Panc1 (cell line): ENCODE measurements around the gene GPR152. TPM values are rescaled to one million over a fixed set of nuclear protein-coding genes. Genes with fewer than 3 reads are reported as not detected.

Experiments
- ATAC-seq: fragments of 200-7000 bp; cut with Tn5 transposase; 2 replicates; pipeline ENCODE4 v1.9.1; 2020; ENCODE audit warnings: mild to moderate bottlenecking, moderate library complexity
- BruUV-seq: library from RNA; stranded (reverse); fragments of 400-500 nt; replicated peaks from 2 replicates; lab custom pipeline; 2021; lab: Mats Ljungman, UMichigan
- CTCF ChIA-PET: fragments of 300-600 bp; sonication (Branson Sonifier 250); formaldehyde crosslinking; loops from one replicate; lab custom pipeline; 2022; ENCODE audit warnings: antibody characterized with exemption; lab: Charles Lee
- POLR2A ChIA-PET: fragments of 300-600 bp; sonication (Branson Sonifier 250); formaldehyde crosslinking; loops from one replicate; lab custom pipeline; 2022; ENCODE audit warnings: antibody characterized with exemption; lab: Charles Lee
- DNase-seq: peaks from one replicate; pipeline ENCODE4 v3.0.0-alpha.2; 2010; ENCODE audit warnings: low read depth, low spot score
- H3K27ac ChIP-seq: 2 replicates; pipeline ENCODE4 v1.5.1; 2011; ENCODE audit warnings: mild to moderate bottlenecking, low read length, inconsistent platforms
- H3K27me3 ChIP-seq: fragments of 200-500 bp; sonication (Bioruptor generic); 2 replicates; pipeline ENCODE4 v1.6.0; 2014; ENCODE audit warnings: low read length, inconsistent platforms; ENCODE audit not compliant: control insufficient read depth, insufficient read depth
- H3K36me3 ChIP-seq: fragments of 200-500 bp; sonication (Bioruptor generic); 2 replicates; pipeline ENCODE4 v1.5.1; 2014; ENCODE audit warnings: inconsistent platforms, mild to moderate bottlenecking, low read length, moderate library complexity; ENCODE audit not compliant: control insufficient read depth, insufficient read depth
- H3K4me1 ChIP-seq: 2 replicates; pipeline ENCODE4 v1.5.1; 2011; ENCODE audit warnings: inconsistent platforms, mild to moderate bottlenecking, low read length, moderate library complexity; ENCODE audit not compliant: control insufficient read depth, insufficient read depth
- H3K4me3 ChIP-seq, 2 experiments: 2 replicates each; pipeline ENCODE4 v1.5.1; 2011 to 2012; ENCODE audit warnings: low read depth in 2 of 2, low read length in 2 of 2, mild to moderate bottlenecking in 2 of 2, inconsistent platforms in 1 of 2, moderate library complexity in 1 of 2
- H3K9me3 ChIP-seq: fragments of 200-500 bp; sonication (Bioruptor generic); 2 replicates; pipeline ENCODE4 v1.5.1; 2014; ENCODE audit warnings: low read depth, mild to moderate bottlenecking, inconsistent platforms, low read length, moderate library complexity; ENCODE audit not compliant: control insufficient read depth, insufficient read depth
- POLR2AphosphoS5 ChIP-seq: IDR thresholded peaks from 2 replicates; pipeline ENCODE4 v1.6.1; 2012; ENCODE audit warnings: mild to moderate bottlenecking, low read depth, low read length, moderate library complexity
- SIN3A ChIP-seq: IDR thresholded peaks from 2 replicates; pipeline ENCODE4 v1.6.1; 2012; ENCODE audit warnings: low read depth, mild to moderate bottlenecking, low read length, moderate library complexity, borderline replicate concordance; ENCODE audit not compliant: insufficient read depth
- TCF7L2 ChIP-seq: IDR thresholded peaks from 2 replicates; pipeline ENCODE4 v1.6.1; 2011; ENCODE audit warnings: mild to moderate bottlenecking, low read depth, low read length, inconsistent platforms
- in situ Hi-C: cut with HindIII; loops from 2 replicates; pipeline ENCODE4 v1.10.0; 2016; ENCODE audit warnings: low sequenced_read_pairs, low pct_unique_long_range_greater_than_20kb
- intact Hi-C: fragments of 100-400 bp; cut with micrococcal nuclease; formaldehyde crosslinking; loops from one replicate; pipeline ENCODE4 v1.10.0; 2022; ENCODE audit not compliant: unreplicated experiment
- total RNA-seq: library from RNA; stranded (reverse); gene quantifications from one replicate; pipeline ENCODE4 v1.2.1, GENCODE V29; 2021; ENCODE audit not compliant: unreplicated experiment
- TF ChIP-seq, protein P1 (sequence below): fragments of 450-650 bp; IDR thresholded peaks from 2 replicates; pipeline ENCODE4 v1.5.1; 2017; ENCODE audit warnings: mild to moderate bottlenecking
- TF ChIP-seq, protein P2 (sequence below), 2 experiments: IDR thresholded peaks; 2 replicates each; pipeline ENCODE4 v1.6.1; 2011 to 2012; ENCODE audit warnings: low read depth in 2 of 2, control low read depth in 1 of 2, low read length in 1 of 2, mild to moderate bottlenecking in 1 of 2, moderate library complexity in 1 of 2; ENCODE audit not compliant: insufficient read depth in 1 of 2

GPR152 gene
- total RNA-seq, 1 experiment from 2014 or later: not detected

DNA sequence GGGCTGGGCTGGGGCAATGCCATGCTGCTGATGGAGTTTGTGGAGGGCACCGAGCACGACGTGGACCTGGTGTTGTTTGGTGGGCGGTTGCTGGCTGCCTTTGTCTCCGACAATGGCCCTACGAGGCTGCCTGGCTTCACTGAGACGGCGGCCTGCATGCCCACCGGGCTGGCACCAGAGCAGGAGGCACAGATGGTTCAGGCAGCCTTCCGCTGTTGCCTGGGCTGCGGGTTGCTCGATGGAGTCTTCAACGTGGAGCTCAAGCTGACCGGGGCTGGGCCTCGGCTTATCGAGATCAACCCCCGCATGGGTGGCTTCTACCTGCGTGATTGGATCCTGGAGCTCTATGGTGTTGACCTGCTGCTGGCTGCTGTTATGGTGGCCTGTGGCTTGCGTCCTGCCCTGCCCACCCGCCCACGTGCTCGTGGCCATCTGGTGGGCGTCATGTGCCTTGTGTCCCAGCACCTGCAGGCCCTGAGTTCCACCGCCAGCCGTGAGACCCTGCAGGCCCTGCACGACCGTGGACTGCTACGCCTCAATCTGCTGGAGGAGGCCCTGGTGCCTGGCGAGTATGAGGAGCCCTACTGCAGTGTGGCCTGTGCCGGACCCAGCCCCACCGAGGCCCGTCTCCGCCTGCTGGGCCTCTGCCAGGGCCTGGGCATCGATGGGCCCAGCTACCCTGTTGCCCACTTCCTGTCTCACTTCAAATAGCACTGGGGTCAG is 28.5 kb downstream of the GPR152 start:
- no peaks in the 10 kb centered on the region for H3K9me3 ChIP-seq
- intact Hi-C loops: no loop called here
- no peaks in the 10 kb centered on the region; the same call in 1 of the 2 replicates for H3K36me3 ChIP-seq
- in situ Hi-C loops: no loop called here
- no peak for DNase-seq
- no peak overlapping the region for H3K27ac ChIP-seq
- H3K4me3 ChIP-seq: no peak overlapping the region
- TF ChIP-seq, protein P1, sequence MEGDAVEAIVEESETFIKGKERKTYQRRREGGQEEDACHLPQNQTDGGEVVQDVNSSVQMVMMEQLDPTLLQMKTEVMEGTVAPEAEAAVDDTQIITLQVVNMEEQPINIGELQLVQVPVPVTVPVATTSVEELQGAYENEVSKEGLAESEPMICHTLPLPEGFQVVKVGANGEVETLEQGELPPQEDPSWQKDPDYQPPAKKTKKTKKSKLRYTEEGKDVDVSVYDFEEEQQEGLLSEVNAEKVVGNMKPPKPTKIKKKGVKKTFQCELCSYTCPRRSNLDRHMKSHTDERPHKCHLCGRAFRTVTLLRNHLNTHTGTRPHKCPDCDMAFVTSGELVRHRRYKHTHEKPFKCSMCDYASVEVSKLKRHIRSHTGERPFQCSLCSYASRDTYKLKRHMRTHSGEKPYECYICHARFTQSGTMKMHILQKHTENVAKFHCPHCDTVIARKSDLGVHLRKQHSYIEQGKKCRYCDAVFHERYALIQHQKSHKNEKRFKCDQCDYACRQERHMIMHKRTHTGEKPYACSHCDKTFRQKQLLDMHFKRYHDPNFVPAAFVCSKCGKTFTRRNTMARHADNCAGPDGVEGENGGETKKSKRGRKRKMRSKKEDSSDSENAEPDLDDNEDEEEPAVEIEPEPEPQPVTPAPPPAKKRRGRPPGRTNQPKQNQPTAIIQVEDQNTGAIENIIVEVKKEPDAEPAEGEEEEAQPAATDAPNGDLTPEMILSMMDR: no peak
- TF ChIP-seq SIN3A (no peak), POLR2AphosphoS5 (no peak), TCF7L2 (no peak)
- TF ChIP-seq, protein P2, sequence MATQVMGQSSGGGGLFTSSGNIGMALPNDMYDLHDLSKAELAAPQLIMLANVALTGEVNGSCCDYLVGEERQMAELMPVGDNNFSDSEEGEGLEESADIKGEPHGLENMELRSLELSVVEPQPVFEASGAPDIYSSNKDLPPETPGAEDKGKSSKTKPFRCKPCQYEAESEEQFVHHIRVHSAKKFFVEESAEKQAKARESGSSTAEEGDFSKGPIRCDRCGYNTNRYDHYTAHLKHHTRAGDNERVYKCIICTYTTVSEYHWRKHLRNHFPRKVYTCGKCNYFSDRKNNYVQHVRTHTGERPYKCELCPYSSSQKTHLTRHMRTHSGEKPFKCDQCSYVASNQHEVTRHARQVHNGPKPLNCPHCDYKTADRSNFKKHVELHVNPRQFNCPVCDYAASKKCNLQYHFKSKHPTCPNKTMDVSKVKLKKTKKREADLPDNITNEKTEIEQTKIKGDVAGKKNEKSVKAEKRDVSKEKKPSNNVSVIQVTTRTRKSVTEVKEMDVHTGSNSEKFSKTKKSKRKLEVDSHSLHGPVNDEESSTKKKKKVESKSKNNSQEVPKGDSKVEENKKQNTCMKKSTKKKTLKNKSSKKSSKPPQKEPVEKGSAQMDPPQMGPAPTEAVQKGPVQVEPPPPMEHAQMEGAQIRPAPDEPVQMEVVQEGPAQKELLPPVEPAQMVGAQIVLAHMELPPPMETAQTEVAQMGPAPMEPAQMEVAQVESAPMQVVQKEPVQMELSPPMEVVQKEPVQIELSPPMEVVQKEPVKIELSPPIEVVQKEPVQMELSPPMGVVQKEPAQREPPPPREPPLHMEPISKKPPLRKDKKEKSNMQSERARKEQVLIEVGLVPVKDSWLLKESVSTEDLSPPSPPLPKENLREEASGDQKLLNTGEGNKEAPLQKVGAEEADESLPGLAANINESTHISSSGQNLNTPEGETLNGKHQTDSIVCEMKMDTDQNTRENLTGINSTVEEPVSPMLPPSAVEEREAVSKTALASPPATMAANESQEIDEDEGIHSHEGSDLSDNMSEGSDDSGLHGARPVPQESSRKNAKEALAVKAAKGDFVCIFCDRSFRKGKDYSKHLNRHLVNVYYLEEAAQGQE (IDR thresholded peaks at IDR 0.05; ENCODE audit: insufficient read depth in 1 of 2, low read depth in 2 of 2, low read length in 1 of 2): no peak
- POLR2A ChIA-PET: interaction anchor here (0.7 to 1.1 kb wide), 2 partner anchors 23 to 719 kb away, joined by 5 to 6 read pairs; partner anchors contain the start of gene PPP1CA
- CTCF ChIA-PET: interaction anchor here (1.1 kb wide), 1 partner anchor 23 kb away, joined by 3 read pairs; no protein-coding TSS in a partner anchor
- no peak for ATAC-seq
- BruUV-seq: no TSS peak
- no peaks in the 10 kb centered on the region for H3K27me3 ChIP-seq
- peaks cover 14% of the 10 kb centered on the region for H3K4me1 ChIP-seq

DNA sequence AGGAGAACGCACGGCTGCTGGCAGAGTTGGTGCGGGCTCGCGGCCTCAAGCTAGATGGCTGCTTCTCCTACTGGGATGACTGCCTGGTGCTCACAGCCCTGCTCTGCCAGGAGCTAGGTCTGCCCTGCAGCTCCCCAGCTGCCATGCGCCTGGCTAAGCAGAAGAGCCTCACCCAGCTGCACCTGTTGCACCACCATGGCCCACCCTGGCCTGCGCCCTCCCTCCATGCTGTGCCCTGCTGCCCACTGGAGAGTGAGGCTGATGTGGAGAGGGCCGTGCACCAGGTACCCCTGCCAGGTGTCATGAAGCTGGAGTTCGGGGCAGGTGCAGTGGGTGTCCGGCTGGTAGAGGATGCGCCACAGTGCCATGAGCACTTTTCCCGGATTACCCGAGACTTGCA is 29.1 kb downstream of the GPR152 start:
- no peaks in the 10 kb centered on the region for H3K9me3 ChIP-seq
- no peak overlapping the region for H3K4me3 ChIP-seq
- no TSS peak for BruUV-seq
- POLR2A ChIA-PET: no interaction called here
- in situ Hi-C loops: no loop called here
- CTCF ChIA-PET: no interaction called here
- H3K27me3 ChIP-seq: no peaks in the 10 kb centered on the region
- H3K27ac ChIP-seq: no peak overlapping the region
- TF ChIP-seq, protein P1: no peak
- no peak for TF ChIP-seq SIN3A
- TF ChIP-seq POLR2AphosphoS5: no peak
- TF ChIP-seq, protein P2 (IDR thresholded peaks at IDR 0.05; ENCODE audit: insufficient read depth in 1 of 2, low read depth in 2 of 2, low read length in 1 of 2): no peak
- no peak for TF ChIP-seq TCF7L2
- H3K36me3 ChIP-seq: no peaks in the 10 kb centered on the region; the same call in 1 of the 2 replicates
- intact Hi-C loops: no loop called here
- H3K4me1 ChIP-seq: peaks cover 20% of the 10 kb centered on the region
- no peak for DNase-seq
- no peak for ATAC-seq
